HG03521 (cell line): ENCODE measurements around the gene VENTX.
"Not testable (repeated sequence)": the region's sequence is repeated elsewhere in the genome, so short reads cannot be mapped to it uniquely, and the experiment has no call there.

Experiments used
- ATAC-seq: cut with Tn5 transposase; IDR thresholded peaks from one replicate; pipeline ENCODE4 v1.9.1; 2021; ENCODE audit warnings: mild to moderate bottlenecking, moderate library complexity; ENCODE audit not compliant: unreplicated experiment

Gene VENTX

GRCh38 chr10:133234796-133235195, 2.9 kb upstream of the VENTX start:
- ATAC-seq, result not testable (repeated sequence)

DNA sequence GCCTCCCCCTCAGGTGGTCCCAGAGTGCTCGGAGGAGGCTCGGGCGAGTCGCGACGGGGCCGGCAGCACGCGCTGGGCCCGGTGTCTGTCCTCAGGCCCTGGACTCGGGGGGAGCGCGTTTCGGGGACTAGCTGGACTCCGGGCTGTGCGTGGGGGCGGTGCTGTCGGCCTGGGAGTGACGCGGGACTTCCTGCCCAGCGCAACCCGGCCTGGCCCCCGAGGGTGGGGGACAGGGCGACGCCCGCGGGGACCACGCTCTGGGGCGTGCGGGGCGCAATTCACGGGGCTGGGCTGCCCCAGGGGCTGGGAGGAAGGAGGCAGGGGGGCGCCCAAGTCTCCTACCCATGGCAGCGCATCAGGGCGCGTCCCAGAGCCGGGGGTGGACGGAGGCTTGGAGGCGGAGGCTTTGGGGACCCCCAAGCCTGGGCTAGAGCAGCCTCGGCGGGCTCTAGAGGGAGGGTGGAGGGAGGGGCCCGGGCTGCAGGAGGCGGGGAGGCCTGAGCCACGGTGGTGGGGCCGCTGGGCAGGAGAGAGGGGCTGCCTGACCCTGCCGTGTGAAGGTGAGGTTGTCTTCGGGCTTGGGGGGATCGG, 2.3 kb upstream of the VENTX start:
- ATAC-seq, result no peak

GRCh38 chr10:133235932-133236331, 1.7 kb upstream of the VENTX start:
- no peak for ATAC-seq

GRCh38 chr10:133236401-133237240, 1.0 kb upstream of the VENTX start:
- ATAC-seq, result no peak

DNA sequence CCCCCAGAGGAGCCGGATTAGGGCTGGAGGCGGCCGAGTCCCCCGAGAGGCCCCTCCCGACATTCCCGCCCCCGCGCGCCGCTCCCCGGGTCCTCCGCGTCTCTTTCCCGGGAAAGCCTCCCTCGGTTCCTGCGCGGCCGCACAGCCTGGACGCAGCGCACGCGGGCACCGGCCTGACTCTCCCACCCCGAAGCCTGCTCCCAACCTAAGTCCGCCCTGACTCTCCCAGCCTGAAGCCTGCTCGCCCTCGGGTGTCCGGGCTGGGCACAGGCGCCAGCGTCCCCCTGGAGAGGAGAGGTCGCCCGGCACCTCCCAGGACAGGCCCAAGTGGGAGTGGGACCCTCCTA, 441 bp upstream of the VENTX start:
- no peak for ATAC-seq

DNA sequence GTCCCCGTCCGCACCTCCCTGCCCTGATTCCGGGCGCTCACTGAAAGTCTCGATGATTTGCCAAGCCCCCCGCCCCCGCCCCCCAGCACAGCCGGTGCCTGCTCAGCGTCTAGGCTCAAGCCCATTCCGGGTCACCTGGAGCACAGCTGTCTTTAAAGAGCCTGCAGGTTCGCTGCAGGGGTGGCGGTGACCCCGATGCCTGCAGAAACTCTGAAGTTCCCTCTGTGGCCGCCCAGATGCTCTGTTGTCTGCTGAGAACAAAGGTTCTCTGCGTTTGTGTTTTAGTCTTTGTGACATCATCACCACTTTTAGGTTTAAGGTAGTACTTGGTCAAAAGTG, 780 bp downstream of the VENTX start:
- ATAC-seq, result no peak

GRCh38 chr10:133239990-133240389, 2.3 kb downstream of the VENTX start:
- no peak for ATAC-seq

DNA sequence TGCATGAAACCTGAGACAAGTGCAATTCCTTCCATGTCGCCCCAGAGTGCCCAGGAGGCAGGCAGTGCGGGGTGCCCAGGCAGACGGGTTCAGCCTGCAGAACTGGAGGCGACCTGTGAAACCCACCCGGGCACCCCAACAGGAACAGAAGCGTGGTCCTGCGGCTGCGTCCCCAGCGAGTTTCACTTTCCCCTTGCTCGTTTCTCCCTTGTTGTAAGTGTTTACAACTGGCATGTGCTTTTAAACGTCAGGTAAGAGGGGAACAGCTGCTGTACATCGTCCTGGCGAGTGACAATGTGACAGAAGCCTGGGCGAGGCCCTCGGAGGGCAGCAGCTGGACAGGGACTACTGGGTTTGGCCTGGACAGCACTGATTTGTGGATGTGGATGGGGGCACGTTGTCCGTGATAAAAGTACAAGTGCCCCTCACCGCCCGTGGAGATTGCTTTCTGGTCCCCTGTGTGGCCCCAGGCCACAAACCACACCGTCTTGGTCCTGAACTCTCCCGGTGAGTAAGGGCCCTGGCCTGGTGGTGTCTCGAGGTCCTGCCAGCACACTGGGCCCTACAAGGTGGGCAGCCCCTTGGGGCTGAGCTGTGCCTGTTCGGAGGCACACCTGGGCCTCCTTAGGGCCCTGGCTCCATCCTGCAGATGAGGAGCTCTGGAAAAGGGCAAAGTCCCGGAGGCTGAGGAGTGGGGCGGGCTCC, 4.0 kb downstream of the VENTX start:
- no peak for ATAC-seq

DNA sequence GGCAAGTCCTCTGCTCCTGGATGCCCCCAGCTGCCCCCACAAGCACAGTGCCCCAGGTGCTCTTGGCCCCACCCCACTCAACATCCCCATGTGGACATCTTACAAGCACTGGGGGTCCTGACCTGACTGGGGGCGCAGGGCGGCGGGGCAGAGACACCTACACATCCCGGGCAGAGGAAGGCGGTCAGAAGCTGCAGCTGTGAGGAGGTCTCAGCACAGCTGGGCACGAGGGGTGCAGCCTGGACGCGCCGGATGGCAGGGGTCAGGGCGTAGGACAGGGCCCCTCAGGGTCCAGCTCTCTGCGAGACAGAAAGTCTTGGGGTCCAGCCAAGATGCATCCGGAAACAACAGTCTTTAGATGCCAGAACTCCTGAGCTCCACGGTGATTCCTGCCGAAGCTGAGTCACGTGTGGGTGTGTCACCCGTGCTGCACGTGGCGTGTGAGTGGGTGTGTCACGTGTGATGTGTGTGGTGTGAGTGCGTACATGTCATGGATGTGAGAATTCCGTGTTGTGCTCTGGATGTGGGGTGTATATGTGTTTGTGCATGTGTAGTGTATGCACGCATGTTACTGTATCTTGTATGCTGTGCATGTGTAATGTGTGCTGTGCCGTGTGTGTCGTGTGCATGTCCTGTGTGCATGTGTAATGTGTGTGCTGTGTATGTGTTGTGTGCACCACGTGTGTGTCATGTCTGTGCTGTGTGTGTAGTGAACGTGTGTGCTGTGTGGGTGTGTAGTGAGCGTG, 5.1 kb downstream of the VENTX start:
- no peak for ATAC-seq

DNA sequence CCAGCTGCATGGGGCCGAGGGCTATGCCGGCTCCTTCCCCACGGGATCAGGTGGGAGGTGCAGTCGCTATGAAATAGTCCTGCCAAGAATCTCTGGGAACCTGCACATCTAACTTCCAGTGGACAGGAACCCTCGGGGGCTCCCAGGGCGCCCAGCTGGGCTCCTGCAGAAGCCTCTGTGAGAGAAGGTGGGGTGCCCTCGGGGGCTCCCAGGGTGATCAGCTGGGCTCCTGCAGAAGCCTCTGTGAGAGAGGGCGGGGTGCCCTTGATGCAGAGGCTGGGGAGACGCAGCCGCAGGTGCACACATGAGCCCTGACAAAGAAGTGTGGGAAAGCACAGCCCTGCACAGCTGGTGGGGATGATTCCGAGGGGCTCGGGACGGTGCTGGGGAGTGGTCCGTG, 5.9 kb downstream of the VENTX start:
- ATAC-seq, result no peak

GRCh38 chr10:133245439-133246235, 8.0 kb downstream of the VENTX start:
- no peak for ATAC-seq

GRCh38 chr10:133246236-133246626, 8.6 kb downstream of the VENTX start:
- no peak for ATAC-seq

- ATAC-seq, result no peak
Measured at GRCh38 chr10:133247681-133248333, 10.2 kb downstream of the VENTX start.

DNA sequence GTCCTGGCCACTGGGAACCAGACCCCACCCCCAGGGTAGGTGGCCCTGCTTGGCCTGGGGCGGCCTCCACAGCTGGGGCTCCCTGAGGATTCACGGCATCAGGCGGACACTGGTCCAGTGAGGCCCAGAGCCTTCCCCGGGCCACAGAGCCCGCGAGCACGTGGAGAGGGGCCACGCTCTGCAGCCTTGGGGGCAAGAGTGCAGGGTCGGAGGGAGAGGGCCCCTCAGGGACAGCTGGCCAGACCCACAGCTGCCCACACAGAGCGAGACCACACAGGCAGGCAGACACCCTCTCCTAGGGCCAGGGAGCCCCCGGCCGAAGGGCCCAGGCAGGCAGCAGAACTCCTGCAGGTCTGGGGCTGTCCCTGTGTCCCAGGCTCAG, 10.7 kb downstream of the VENTX start:
- no peak for ATAC-seq

DNA sequence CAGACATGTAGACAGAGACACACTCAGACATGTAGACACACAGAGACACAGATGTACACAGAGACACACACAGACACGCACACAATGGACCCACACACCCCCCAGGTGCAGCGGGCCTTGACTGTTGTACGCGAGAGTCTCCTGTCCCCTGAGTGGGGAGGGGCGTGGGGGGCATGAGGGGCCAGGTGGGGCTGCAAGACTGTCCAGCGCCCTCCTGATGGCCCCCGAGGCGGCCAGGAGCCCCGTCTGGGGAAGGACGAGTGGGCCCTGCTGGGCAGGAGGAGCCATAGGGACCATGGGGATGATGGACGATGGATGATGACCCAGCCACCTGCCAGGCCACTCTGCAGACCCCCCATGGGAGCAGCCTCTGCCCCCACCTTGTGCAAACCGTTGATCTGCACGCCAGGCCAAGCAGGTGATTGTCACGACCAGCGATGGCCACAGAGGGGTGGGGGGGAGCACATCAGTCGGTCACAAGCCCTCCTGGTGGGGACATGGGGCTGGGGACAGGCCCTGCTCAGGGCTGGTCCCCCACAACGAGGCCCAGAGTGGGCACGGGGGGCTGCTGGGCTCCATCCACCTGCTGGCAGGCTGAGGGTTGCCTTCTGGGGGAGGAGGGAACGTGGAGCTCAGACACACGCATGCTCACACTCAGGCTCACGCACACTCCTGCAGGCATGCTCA, 11.6 kb downstream of the VENTX start:
- ATAC-seq, result no peak

DNA sequence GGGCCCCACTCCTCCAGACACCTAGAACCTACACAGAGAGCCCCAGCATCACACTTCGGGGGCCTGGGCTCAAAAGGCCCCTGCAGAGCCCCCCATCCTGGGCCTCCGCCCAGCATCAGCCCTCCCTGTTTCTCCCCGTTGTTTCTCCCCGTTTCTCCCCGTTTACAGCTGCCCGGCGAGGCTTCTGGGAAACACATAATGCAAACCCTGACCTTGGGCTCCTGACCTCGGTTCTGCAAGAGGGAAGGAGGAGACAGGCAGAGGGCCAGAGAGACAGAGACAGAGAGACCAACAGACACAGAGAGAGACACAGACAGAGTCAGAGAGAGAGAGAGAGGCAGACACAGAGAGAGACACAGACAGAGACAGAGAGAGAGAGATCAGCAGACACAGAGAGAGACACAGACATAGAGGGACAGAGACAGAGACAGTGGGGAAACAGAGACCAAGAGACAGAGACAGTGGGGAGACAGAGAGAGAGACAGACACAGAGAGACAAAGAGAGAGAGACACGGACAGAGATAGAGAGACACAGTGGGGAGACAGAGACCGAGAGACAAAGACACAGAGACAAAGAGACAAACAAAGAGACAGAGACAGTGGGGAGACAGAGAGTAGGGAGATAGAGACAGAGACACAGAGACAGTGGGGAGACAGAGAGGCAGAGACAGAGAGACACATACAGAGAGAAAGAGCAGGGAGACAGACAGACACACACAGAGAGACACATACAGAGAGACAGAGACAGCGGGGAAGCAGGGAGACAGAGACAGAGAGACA, 12.5 kb downstream of the VENTX start:
- no peak for ATAC-seq

DNA sequence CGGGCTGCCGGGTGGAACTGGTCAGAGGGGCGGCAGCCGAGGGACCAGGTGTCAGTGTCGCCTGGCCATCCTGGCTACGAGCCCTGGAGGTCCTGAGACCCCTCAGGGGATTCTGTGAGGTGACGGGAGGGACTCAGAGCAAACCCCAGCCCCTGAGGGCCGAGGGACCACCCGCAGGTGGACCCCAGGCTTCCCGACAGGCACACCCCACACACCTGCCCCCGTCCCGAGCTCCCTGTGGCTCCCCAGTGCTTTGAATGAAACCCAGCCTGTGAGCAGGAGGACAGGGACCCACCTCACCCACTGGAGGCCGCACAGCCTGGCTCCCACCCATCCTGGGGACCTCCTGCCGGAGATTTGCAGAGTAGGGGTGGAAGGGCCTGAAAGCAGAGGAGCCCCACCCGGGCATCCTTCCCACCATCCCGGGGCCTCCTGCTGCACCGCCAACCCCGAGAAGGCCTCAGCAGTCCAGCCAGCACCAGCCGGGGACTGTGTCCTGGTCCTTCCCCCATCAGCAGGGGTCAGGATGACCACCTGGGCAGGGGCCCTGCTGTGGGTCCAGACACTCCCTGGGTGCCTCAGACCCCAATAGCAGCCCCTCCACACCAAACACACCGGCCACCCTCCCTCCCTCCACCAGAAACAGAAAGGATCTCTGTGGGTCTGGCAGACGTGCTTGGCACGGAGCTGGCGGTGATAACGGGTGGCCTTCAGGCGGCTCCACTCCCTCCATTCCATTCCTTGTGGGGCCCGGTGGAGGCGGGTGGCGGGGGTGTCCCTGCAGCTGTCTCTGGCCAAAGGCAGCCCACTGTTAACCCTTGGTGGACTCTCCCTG, 13.9 kb downstream of the VENTX start:
- no peak for ATAC-seq

DNA sequence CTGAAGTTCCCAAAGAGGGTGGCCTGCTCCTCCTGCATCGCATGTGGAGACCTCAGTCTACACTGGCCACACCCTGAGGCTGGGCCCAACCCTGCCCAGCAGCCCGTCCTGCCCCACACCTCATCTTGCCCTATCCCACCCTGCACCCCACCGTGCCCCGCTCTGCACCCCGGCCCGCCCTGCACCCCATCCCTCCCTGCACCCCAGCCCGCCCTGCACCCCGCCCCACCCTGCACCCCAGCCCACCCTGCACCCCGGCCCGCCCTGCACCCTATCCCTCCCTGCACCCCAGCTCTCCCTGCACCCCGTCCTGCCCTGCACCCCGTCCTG, 14.5 kb downstream of the VENTX start:
- no peak for ATAC-seq
